OCI-LY1 (cell line): ENCODE measurements around the gene KCNG4.

Experiments
- H2AFZ ChIP-seq: fragments of 200-600 bp; sonication (generic), shearing (Covaris generic); 2 replicates; pipeline ENCODE4 v1.6.0; 2014; ENCODE audit warnings: antibody characterized with exemption, mild to moderate bottlenecking, low read length
- H3F3A ChIP-seq: fragments of 200-600 bp; sonication (generic), shearing (Covaris generic); 2 replicates; pipeline ENCODE4 v1.6.0; 2014; ENCODE audit warnings: mild to moderate bottlenecking, antibody characterized with exemption, low read length, moderate library complexity; ENCODE audit not compliant: insufficient read depth
- H3K27ac ChIP-seq: fragments of 200-600 bp; sonication (generic); 2 replicates; pipeline ENCODE4 v1.5.1; 2014; ENCODE audit warnings: low read length, mixed run types, mild to moderate bottlenecking, low read depth; ENCODE audit not compliant: poor library complexity, severe bottlenecking
- H3K27me3 ChIP-seq: fragments of 200-600 bp; sonication (generic); 2 replicates; pipeline ENCODE4 v1.6.0; 2014; ENCODE audit warnings: antibody characterized with exemption, mild to moderate bottlenecking, low read length, moderate library complexity; ENCODE audit not compliant: insufficient read depth
- H3K36me3 ChIP-seq: fragments of 200-600 bp; sonication (generic); 2 replicates; pipeline ENCODE4 v1.6.1; 2014; ENCODE audit warnings: mild to moderate bottlenecking, antibody characterized with exemption, low read length, moderate library complexity, mixed read lengths; ENCODE audit not compliant: insufficient read depth
- H3K4me1 ChIP-seq: fragments of 200-600 bp; sonication (generic); 2 replicates; pipeline ENCODE4 v1.5.1; 2014; ENCODE audit warnings: mild to moderate bottlenecking, low read length, moderate library complexity; ENCODE audit not compliant: insufficient read depth, severe bottlenecking
- H3K4me2 ChIP-seq: fragments of 200-600 bp; sonication (generic), shearing (Covaris generic); 2 replicates; pipeline ENCODE4 v1.6.1; 2014; ENCODE audit warnings: low read length
- H3K4me3 ChIP-seq: fragments of 200-600 bp; sonication (generic); 2 replicates; pipeline ENCODE4 v1.5.1; 2014; ENCODE audit warnings: low read length, low read depth, mild to moderate bottlenecking, mixed read lengths; ENCODE audit not compliant: poor library complexity, severe bottlenecking
- H3K79me2 ChIP-seq: fragments of 200-600 bp; shearing (Covaris generic); 2 replicates; pipeline ENCODE4 v1.6.1; 2016; ENCODE audit warnings: mixed run types, low read length, mixed read lengths; ENCODE audit not compliant: insufficient read depth
- H3K9ac ChIP-seq: fragments of 200-600 bp; sonication (generic), shearing (Covaris generic); 2 replicates; pipeline ENCODE4 v1.6.1; 2014; ENCODE audit warnings: mild to moderate bottlenecking, low read length, mixed read lengths
- H3K9me2 ChIP-seq: fragments of 200-600 bp; sonication (generic), shearing (Covaris generic); 2 replicates; pipeline ENCODE4 v1.6.1; 2014; ENCODE audit warnings: low read depth, mild to moderate bottlenecking, low read length, mixed read lengths
- H3K9me3 ChIP-seq: fragments of 200-600 bp; shearing (Covaris generic); 2 replicates; pipeline ENCODE4 v1.6.1; 2014; ENCODE audit warnings: low read length, mixed read lengths
- H4K20me1 ChIP-seq: fragments of 200-600 bp; sonication (generic), shearing (Covaris generic); 2 replicates; pipeline ENCODE4 v1.6.0; 2016; ENCODE audit warnings: mild to moderate bottlenecking, low read length; ENCODE audit not compliant: insufficient read depth
- CTCF ChIP-seq: fragments of 200-600 bp; sonication (generic), shearing (Covaris generic); IDR thresholded peaks from 2 replicates; pipeline ENCODE4 v1.5.1; 2017; ENCODE audit warnings: mild to moderate bottlenecking, antibody characterized with exemption, low read length, moderate library complexity, mixed read lengths
- EZH2 ChIP-seq: fragments of 200-600 bp; sonication (generic), shearing (Covaris generic); IDR thresholded peaks from 2 replicates; pipeline ENCODE4 v1.8.0; 2017; ENCODE audit warnings: borderline replicate concordance, mixed run types, mild to moderate bottlenecking, antibody characterized with exemption, low read length, moderate library complexity, mixed read lengths

KCNG4 gene

GRCh38 chr16:84199097-84199496 is 40.7 kb downstream of the KCNG4 start:
- Histone ChIP-seq H3F3A (no peaks in the 10 kb centered on the region), H3K9me2 (no peaks in the 10 kb centered on the region), H3K27ac (no peak overlapping the region), H3K4me2 (no peak overlapping the region), H3K36me3 (no peaks in the 10 kb centered on the region; the same call in 1 of the 2 replicates), H3K4me1 (peaks cover 8% of the 10 kb centered on the region), H4K20me1 (no peaks in the 10 kb centered on the region), H3K79me2 (no peaks in the 10 kb centered on the region), H3K27me3 (0 out of 2 replicates have a peak, but pooled peaks cover 4% of the 10 kb centered on the region), H2AFZ (no peak overlapping the region), H3K4me3 (no peak overlapping the region), H3K9ac (no peak overlapping the region), H3K9me3 (no peaks in the 10 kb centered on the region)
- TF ChIP-seq CTCF: no peak
- no peak for TF ChIP-seq EZH2

GRCh38 chr16:84198401-84198800 is 41.4 kb downstream of the KCNG4 start:
- Histone ChIP-seq H3K4me1 (peaks cover 15% of the 10 kb centered on the region), H3K9ac (no peak overlapping the region), H3K79me2 (no peaks in the 10 kb centered on the region), H4K20me1 (no peaks in the 10 kb centered on the region), H3K27ac (no peak overlapping the region), H3K9me3 (no peaks in the 10 kb centered on the region), H3K9me2 (no peaks in the 10 kb centered on the region), H3K4me3 (no peak overlapping the region), H3K4me2 (no peak overlapping the region), H3K27me3 (0 out of 2 replicates have a peak, but pooled peaks cover 4% of the 10 kb centered on the region), H3F3A (no peaks in the 10 kb centered on the region), H2AFZ (no peak overlapping the region), H3K36me3 (no peaks in the 10 kb centered on the region; the same call in 1 of the 2 replicates)
- TF ChIP-seq EZH2 (no peak), CTCF (no peak)

DNA sequence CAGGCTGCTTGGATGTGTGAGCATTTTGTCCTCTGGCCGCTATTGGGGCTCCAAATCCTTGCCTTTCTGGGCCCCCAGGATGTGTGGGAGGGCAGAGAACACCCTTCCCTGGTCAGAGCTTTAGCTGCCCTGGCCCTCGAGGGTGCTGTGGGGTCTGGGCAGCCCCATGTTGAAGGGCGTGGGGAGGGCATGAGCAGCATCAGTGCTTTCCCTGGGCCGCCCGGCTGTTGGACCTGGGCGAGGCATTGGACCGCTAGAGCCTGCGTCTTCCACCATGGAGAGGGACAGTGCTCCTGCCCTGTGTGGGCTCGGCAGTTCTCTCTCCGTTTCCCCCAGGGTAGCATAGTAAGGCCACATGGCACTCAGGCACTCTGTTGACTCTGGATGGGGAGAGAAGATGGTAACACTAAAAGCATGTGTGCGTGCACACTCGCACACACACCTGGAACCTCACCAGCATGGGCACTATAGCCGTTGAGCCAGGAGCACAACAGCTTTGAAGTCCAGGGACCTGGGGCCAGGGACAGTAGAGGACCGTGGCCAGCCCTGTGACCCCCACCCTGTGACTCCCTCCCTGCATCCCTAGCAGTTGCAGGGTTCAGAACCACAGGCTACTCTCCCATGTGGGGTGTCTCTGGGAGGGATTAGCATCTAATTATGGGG is 42.2 kb downstream of the KCNG4 start:
- peaks cover 19% of the 10 kb centered on the region for H3K4me1 ChIP-seq
- H3K9me2 ChIP-seq: no peaks in the 10 kb centered on the region
- H4K20me1 ChIP-seq: no peaks in the 10 kb centered on the region
- no peak overlapping the region for H2AFZ ChIP-seq
- H3K36me3 ChIP-seq: no peaks in the 10 kb centered on the region
- no peak overlapping the region for H3K9ac ChIP-seq
- no peak for TF ChIP-seq CTCF
- no peak for TF ChIP-seq EZH2
- no peaks in the 10 kb centered on the region for H3F3A ChIP-seq
- H3K27ac ChIP-seq: no peak overlapping the region
- no peaks in the 10 kb centered on the region for H3K9me3 ChIP-seq
- H3K79me2 ChIP-seq: no peaks in the 10 kb centered on the region
- no peak overlapping the region for H3K4me2 ChIP-seq
- no peak overlapping the region for H3K4me3 ChIP-seq
- 0 out of 2 replicates have a peak, but pooled peaks cover 4% of the 10 kb centered on the region for H3K27me3 ChIP-seq
